Measurements from ENCODE around the gene CEBPG. TPM values are rescaled to one million over a fixed set of nuclear protein-coding genes. Genes with fewer than 3 reads are reported as not detected.
A peak's percentile ranks its signal among the peaks of the same experiment; 100 is the strongest.

CEBPG gene
- total RNA-seq, 3 donors from 2014 or later, result 47.8 to 68.5 (median 58.2) TPM

DNA sequence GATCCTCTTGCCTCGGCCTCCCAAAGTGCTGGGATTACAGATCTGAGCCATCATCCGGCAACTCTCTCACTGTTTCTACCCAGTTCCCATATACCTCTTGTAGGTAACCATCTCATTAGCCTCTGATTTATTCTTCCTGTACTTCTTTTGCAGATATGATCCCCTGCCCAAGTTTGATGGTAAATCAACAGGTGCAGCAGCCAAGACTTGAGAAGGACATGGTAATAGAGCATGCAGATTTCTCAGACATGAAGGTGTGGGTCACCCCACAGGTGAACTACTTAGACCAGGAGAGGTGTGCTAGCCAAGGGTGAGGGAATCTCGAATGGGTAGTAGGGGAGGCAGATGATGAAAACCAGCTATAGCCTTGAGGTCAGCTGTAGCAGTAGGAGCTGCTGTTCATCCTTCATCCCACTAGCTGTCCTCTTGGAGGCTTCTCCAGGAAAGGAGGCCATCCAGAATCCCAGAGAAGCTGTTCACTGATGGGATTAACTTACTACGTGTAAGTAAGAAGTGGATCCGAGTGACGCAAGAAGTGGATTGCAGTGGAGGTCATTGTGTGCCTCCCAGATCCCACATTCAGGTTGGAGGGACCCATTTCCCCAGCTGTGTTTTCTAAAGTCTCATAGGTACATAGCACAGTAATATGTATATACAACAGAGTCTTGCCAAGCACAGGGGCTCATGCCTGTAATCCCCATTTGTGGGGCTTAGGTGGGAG lies 10.8 kb upstream of the CEBPG start:
- Histone ChIP-seq H3K4me1 (ENCODE audit: low read depth) (peaks cover 20% of the 10 kb centered on the region), H3K9me3 (no peaks in the 10 kb centered on the region), H3K4me3 (no peak overlapping the region), H3K36me3 (ENCODE audit: low read depth) (no peaks in the 10 kb centered on the region)
- intact Hi-C loops (cut with DNase I, micrococcal nuclease), result no loop called here
- TF ChIP-seq, protein P1, sequence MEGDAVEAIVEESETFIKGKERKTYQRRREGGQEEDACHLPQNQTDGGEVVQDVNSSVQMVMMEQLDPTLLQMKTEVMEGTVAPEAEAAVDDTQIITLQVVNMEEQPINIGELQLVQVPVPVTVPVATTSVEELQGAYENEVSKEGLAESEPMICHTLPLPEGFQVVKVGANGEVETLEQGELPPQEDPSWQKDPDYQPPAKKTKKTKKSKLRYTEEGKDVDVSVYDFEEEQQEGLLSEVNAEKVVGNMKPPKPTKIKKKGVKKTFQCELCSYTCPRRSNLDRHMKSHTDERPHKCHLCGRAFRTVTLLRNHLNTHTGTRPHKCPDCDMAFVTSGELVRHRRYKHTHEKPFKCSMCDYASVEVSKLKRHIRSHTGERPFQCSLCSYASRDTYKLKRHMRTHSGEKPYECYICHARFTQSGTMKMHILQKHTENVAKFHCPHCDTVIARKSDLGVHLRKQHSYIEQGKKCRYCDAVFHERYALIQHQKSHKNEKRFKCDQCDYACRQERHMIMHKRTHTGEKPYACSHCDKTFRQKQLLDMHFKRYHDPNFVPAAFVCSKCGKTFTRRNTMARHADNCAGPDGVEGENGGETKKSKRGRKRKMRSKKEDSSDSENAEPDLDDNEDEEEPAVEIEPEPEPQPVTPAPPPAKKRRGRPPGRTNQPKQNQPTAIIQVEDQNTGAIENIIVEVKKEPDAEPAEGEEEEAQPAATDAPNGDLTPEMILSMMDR (IDR thresholded peaks at IDR 0.05), result no peak
- no peak for DNase-seq
- ATAC-seq, result no peak

DNA sequence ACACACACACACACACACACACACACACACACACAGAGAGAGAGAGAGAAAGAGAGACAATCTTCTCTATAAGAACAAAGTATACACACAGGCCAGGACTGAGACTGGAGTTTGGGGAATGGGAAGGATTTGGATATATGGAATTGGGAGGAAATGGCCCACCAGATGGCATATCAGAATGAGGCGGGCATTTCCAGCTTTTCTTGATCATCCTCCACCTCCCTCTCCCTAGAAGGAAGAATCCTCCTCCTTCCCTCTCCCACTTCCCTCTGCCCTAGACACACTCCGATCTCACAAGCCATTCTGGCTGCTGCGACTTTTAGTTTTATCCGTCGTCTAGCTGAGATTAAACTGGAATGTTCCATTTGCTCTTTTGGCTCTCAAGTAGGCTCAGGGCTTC lies 10.0 kb upstream of the CEBPG start:
- ATAC-seq, result no peak
- no peak overlapping the region for H3K4me3 ChIP-seq
- intact Hi-C loops (cut with DNase I, micrococcal nuclease), result no loop called here

DNA sequence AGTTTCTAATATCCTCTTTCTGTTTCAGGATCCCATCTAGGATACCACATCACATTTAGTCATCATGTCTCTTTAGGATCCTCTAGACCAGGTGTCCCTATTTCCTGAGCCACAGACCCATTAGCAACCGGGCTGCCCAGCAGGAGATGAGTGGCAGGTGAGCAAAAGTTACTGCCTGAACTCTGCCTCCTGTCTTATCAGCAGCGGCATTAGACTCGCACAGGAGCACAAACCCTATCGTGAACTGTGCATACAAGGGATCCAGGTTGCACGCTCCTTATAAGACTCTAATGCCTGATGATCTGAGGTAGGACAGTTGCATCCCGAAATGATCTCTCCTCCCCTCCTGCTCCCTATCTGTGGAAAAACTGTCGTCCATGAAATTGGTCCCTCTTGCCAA lies 7.8 kb upstream of the CEBPG start:
- DNase-seq (peak in 2 of 3 donors; percentile 62), ATAC-seq (peak; percentile 81)
- Histone ChIP-seq H3K9me3 (no peaks in the 10 kb centered on the region), H3K36me3 (ENCODE audit: low read depth) (no peaks in the 10 kb centered on the region), H3K4me3 (no peak overlapping the region), H3K4me1 (ENCODE audit: low read depth) (peaks cover 25% of the 10 kb centered on the region)
- TF ChIP-seq, protein P1 (IDR thresholded peaks at IDR 0.05), result no peak
- intact Hi-C loops (cut with DNase I, micrococcal nuclease), result no loop called here

More for the DNA sequence above, 10.0 kb upstream of the CEBPG start:
- Histone ChIP-seq H3K4me1 (ENCODE audit: low read depth) (peaks cover 25% of the 10 kb centered on the region), H3K36me3 (ENCODE audit: low read depth) (no peaks in the 10 kb centered on the region), H3K9me3 (no peaks in the 10 kb centered on the region)
- DNase-seq, result no peak
- TF ChIP-seq, protein P1 (IDR thresholded peaks at IDR 0.05), result no peak

DNA sequence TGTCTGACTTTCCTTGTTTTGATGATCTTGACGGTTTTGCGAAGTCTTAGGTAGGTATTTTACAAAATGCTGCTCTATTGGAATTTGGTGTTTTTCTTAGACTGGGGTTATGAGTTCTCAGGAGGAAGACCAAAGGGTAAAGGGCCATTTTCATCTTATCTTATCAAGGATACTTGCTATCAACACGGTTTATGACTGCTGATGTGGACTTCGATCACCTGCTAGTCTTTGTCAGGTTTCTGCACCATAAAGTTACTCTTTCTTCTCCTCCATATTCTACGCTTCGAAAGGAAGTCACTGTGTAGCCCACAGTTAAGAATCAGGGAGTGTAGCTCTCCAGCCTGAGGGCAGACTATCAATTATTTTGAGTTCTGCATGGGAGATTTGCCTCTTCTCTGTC lies 7.4 kb upstream of the CEBPG start:
- peaks cover 25% of the 10 kb centered on the region for H3K4me1 ChIP-seq (ENCODE audit: low read depth)
- intact Hi-C loops (cut with DNase I, micrococcal nuclease), result no loop called here
- ATAC-seq, result peak; percentile 90
- TF ChIP-seq, protein P1 (IDR thresholded peaks at IDR 0.05), result no peak
- no peak overlapping the region for H3K4me3 ChIP-seq
- no peaks in the 10 kb centered on the region for H3K9me3 ChIP-seq
- H3K36me3 ChIP-seq (ENCODE audit: low read depth), result no peaks in the 10 kb centered on the region
- peak in 1 of 3 donors; percentile 79 for DNase-seq

DNA sequence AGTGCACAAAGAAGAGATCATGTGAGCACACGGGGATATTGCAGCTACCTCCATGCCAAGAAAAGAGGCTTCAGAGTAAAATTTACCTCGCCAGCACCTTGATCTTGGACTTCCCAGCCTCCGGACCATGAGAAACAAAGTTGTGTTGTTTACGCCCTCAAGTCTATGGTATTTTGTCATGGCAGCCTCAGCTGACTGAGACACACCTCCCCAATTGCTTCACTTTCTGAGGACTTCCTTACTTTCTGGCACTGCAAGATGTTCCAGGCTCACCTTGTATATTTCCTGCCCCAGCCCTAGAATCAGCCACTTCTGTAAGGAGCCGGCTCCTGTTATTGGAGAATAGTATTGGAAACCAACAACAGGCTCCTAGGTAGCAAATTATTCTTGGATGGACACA lies 6.6 kb upstream of the CEBPG start:
- no peaks in the 10 kb centered on the region for H3K9me3 ChIP-seq
- peaks cover 25% of the 10 kb centered on the region for H3K4me1 ChIP-seq (ENCODE audit: low read depth)
- H3K4me3 ChIP-seq, result no peak overlapping the region
- H3K36me3 ChIP-seq (ENCODE audit: low read depth), result no peaks in the 10 kb centered on the region
- TF ChIP-seq, protein P1 (IDR thresholded peaks at IDR 0.05), result no peak
- peak; percentile 79 for ATAC-seq
- DNase-seq, result peak in 1 of 3 donors; percentile 35
- intact Hi-C loops (cut with DNase I, micrococcal nuclease), result no loop called here

Data from mucosa of descending colon (tissue), 3 donors.